ENCODE results near the gene ZNF90.
"Not testable (repeated sequence)": the region's sequence is repeated elsewhere in the genome, so short reads cannot be mapped to it uniquely, and the experiment has no call there.

DNA sequence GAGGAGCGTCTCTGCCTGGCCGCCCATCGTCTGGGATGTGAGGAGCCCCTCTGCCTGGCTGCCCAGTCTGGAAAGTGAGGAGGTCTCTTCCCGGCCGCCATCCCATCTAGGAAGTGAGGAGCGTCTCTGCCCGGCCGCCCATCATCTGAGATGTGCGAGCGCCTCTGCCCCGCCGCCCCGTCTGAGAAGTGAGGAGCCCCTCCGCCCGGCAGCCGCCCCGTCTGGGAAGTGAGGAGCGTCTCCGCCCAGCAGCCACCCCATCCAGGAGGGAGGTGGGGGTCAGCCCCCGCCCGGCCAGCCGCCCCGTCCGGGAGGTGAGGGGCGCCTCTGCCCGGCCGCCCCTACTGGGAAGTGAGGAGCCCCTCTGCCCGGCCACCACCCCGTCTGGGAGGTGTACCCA, 59.9 kb downstream of the ZNF90 start:
- not testable (repeated sequence) for TF ChIP-seq CTCF (conservative IDR thresholded peaks at IDR 0.05 in 1 of 2, IDR thresholded peaks at IDR 0.05 in 1 of 2; ENCODE audit: low read depth in 1 of 2, low read length in 2 of 2); EZH2 (IDR thresholded peaks at IDR 0.05; ENCODE audit: low read length, missing control alignments)

Measured in fibroblast of lung (primary cell).